Esophagus muscularis mucosa (tissue), 3 donors: ENCODE data around the gene ARHGAP24.

Experiments
- CTCF ChIP-seq, 3 experiments: fragments of 200-600 bp in 2 of 3; fragments of 450-650 bp in 1 of 3; sonication (generic) in 2 of 3; IDR thresholded peaks; one replicate each; pipeline ENCODE4 v1.5.1; 2017 to 2019; ENCODE audit warnings: antibody characterized with exemption in 3 of 3, mild to moderate bottlenecking in 2 of 3, moderate library complexity in 1 of 3
- POLR2A ChIP-seq: fragments of 450-650 bp; IDR thresholded peaks from one replicate; pipeline ENCODE4 v1.6.1; 2017; ENCODE audit warnings: antibody characterized with exemption, moderate library complexity, mild to moderate bottlenecking, low read depth
- POLR2AphosphoS5 ChIP-seq, 2 donors: sonication (generic); formaldehyde crosslinking; IDR thresholded peaks; one replicate each; pipeline ENCODE4 v1.6.1; 2017; ENCODE audit warnings: antibody characterized with exemption in 2 of 2

GRCh38 chr4:85565761-85566480, 91.0 kb downstream of the ARHGAP24 start:
- TF ChIP-seq CTCF (IDR thresholded peaks at IDR 0.05): no peak
- no peak for TF ChIP-seq POLR2A
- no peak for TF ChIP-seq POLR2AphosphoS5 (IDR thresholded peaks at IDR 0.05)
